KMS-11 (cell line): ENCODE results near the gene VPS13A.

Experiments
- H2AFZ ChIP-seq: fragments of 200-600 bp; sonication (generic); 2 replicates; pipeline ENCODE4 v1.6.1; 2016; ENCODE audit warnings: antibody characterized with exemption, mixed run types, low read depth
- H3K27ac ChIP-seq: fragments of 200-600 bp; sonication (generic); 2 replicates; pipeline ENCODE4 v1.6.1; 2016; ENCODE audit warnings: mild to moderate bottlenecking, mixed run types
- H3K27me3 ChIP-seq: fragments of 200-600 bp; sonication (generic); 2 replicates; pipeline ENCODE4 v1.6.1; 2017; ENCODE audit warnings: mild to moderate bottlenecking, low read depth, mixed run types, moderate library complexity; ENCODE audit not compliant: insufficient read depth
- H3K36me3 ChIP-seq: fragments of 200-600 bp; sonication (generic); 2 replicates; pipeline ENCODE4 v1.6.1; 2017; ENCODE audit warnings: mild to moderate bottlenecking, mixed run types; ENCODE audit not compliant: insufficient read depth
- H3K4me1 ChIP-seq: fragments of 200-600 bp; sonication (generic); 2 replicates; pipeline ENCODE4 v1.6.1; 2016; ENCODE audit warnings: mild to moderate bottlenecking, low read depth, mixed run types; ENCODE audit not compliant: poor library complexity, severe bottlenecking
- H3K4me2 ChIP-seq: fragments of 200-600 bp; sonication (generic); 2 replicates; pipeline ENCODE4 v1.7.0; 2016; ENCODE audit warnings: mild to moderate bottlenecking, mixed run types
- H3K4me3 ChIP-seq: fragments of 200-600 bp; sonication (generic); IDR thresholded peaks from 2 replicates; pipeline ENCODE4 v1.6.1; 2017; ENCODE audit warnings: low read depth, low read length, mixed read lengths; ENCODE audit not compliant: insufficient read depth
- H3K79me2 ChIP-seq: fragments of 200-600 bp; sonication (generic); 2 replicates; pipeline ENCODE4 v1.6.1; 2016; ENCODE audit warnings: low read depth, mixed run types; ENCODE audit not compliant: insufficient read depth
- H3K9ac ChIP-seq: fragments of 200-600 bp; sonication (generic); 2 replicates; pipeline ENCODE4 v1.6.1; 2016; ENCODE audit warnings: mild to moderate bottlenecking, mixed run types
- H4K20me1 ChIP-seq: fragments of 200-600 bp; sonication (generic); 2 replicates; pipeline ENCODE4 v1.6.1; 2016; ENCODE audit warnings: mild to moderate bottlenecking, mixed run types; ENCODE audit not compliant: insufficient read depth
- CTCF ChIP-seq: fragments of 200-600 bp; sonication (generic); conservative IDR thresholded peaks from 2 replicates; pipeline ENCODE4 v1.6.1; 2017; ENCODE audit warnings: low read depth, mild to moderate bottlenecking, antibody characterized with exemption, low read length, moderate library complexity, mixed read lengths

VPS13A gene

GRCh38 chr9:77221431-77221830, 44.1 kb downstream of the VPS13A start:
- H3K4me3 ChIP-seq, result no peak overlapping the region
- H3K4me1 ChIP-seq, result no peaks in the 10 kb centered on the region
- no peak overlapping the region for H2AFZ ChIP-seq
- no peak overlapping the region for H3K4me2 ChIP-seq
- no peaks in the 10 kb centered on the region; the same call in 1 of the 2 replicates for H3K36me3 ChIP-seq
- no peak overlapping the region for H3K27ac ChIP-seq
- no peaks in the 10 kb centered on the region for H3K27me3 ChIP-seq
- no peak for TF ChIP-seq CTCF
- H3K79me2 ChIP-seq, result no peaks in the 10 kb centered on the region
- no peak overlapping the region for H3K9ac ChIP-seq
- H4K20me1 ChIP-seq, result no peaks in the 10 kb centered on the region

GRCh38 chr9:77224746-77225312, 47.5 kb downstream of the VPS13A start:
- Histone ChIP-seq H2AFZ (no peak overlapping the region), H3K4me3 (no peak overlapping the region), H3K36me3 (no peaks in the 10 kb centered on the region; the same call in none of the 2 replicates), H3K4me2 (no peak overlapping the region), H4K20me1 (no peaks in the 10 kb centered on the region), H3K27ac (no peak overlapping the region), H3K4me1 (no peaks in the 10 kb centered on the region), H3K79me2 (no peaks in the 10 kb centered on the region), H3K9ac (no peak overlapping the region), H3K27me3 (no peaks in the 10 kb centered on the region)
- TF ChIP-seq CTCF, result no peak

GRCh38 chr9:77236693-77237092, 59.4 kb downstream of the VPS13A start:
- H3K36me3 ChIP-seq, result no peaks in the 10 kb centered on the region
- H3K27ac ChIP-seq, result no peak overlapping the region
- H3K4me3 ChIP-seq, result no peak overlapping the region
- no peak overlapping the region for H2AFZ ChIP-seq
- H3K4me2 ChIP-seq, result no peak overlapping the region
- no peaks in the 10 kb centered on the region for H3K4me1 ChIP-seq
- no peak overlapping the region for H3K9ac ChIP-seq
- no peaks in the 10 kb centered on the region for H3K27me3 ChIP-seq
- TF ChIP-seq CTCF, result no peak
- H3K79me2 ChIP-seq, result no peaks in the 10 kb centered on the region
- H4K20me1 ChIP-seq, result no peaks in the 10 kb centered on the region

GRCh38 chr9:77237896-77238295, 60.6 kb downstream of the VPS13A start:
- Histone ChIP-seq H2AFZ (no peak overlapping the region), H3K27ac (no peak overlapping the region), H3K9ac (no peak overlapping the region), H3K79me2 (no peaks in the 10 kb centered on the region), H3K36me3 (no peaks in the 10 kb centered on the region), H3K4me2 (no peak overlapping the region), H3K4me1 (no peaks in the 10 kb centered on the region), H3K27me3 (no peaks in the 10 kb centered on the region), H4K20me1 (no peaks in the 10 kb centered on the region), H3K4me3 (no peak overlapping the region)
- no peak for TF ChIP-seq CTCF
